ENCODE results near the gene XYLB. TPM values are rescaled to one million over a fixed set of nuclear protein-coding genes. Genes with fewer than 3 reads are reported as not detected.

Gene XYLB
- total RNA-seq (2022; extraction: Qiagen RNA extraction), result 3.8 to 4.6 TPM (median 4.4 TPM) in 5 replicates

GRCh38 chr3:38346587-38347410 is at the start of gene XYLB:
TSS of gene XYLB (plus strand) at chr3:38346785. CDS start at chr3:38346869, 84 bp downstream.

GRCh38 chr3:38453075-38453912 is 106.7 kb downstream of the XYLB start, which contains the start of gene ACVR2B:
TSS of gene ACVR2B (plus strand) at chr3:38453890. CDS start at chr3:38454323, 433 bp downstream.

Other genes with a start within 250 kb of the XYLB start
- 38.5 to 49.4 TPM (median 47.0 TPM) in 5 replicates for gene ACAA1, start 209.7 kb upstream of the XYLB start, total RNA-seq (2022; extraction: Qiagen RNA extraction)
- 24.1 to 26.6 TPM (median 25.7 TPM) in 5 replicates for gene MYD88, start 208.1 kb upstream of the XYLB start, total RNA-seq (2022; extraction: Qiagen RNA extraction)
- 24.7 to 37.4 TPM (median 31.9 TPM) in 5 replicates for gene OXSR1, start 181.2 kb upstream of the XYLB start, total RNA-seq (2022; extraction: Qiagen RNA extraction)
- gene SLC22A13, start 81.0 kb upstream of the XYLB start, total RNA-seq (2022; extraction: Qiagen RNA extraction), result 0.05 to 0.13 TPM (median 0.08 TPM) in 5 replicates
- 0.03 to 0.07 TPM (median 0.03 TPM) in 3 of 5 replicates, not detected in the others for gene SLC22A14, start 64.5 kb upstream of the XYLB start, total RNA-seq (2022; extraction: Qiagen RNA extraction)
- 1.9 to 2.9 TPM (median 2.6 TPM) in 5 replicates for gene ACVR2B, start 107.1 kb downstream of the XYLB start, total RNA-seq (2022; extraction: Qiagen RNA extraction)
- 8.7 to 17.6 TPM (median 9.8 TPM) in 5 replicates for gene EXOG, start 149.6 kb downstream of the XYLB start, total RNA-seq (2022; extraction: Qiagen RNA extraction)

Measured in A549 treated with CORT108297 at 1 μM for 4 hours (cell line).